Mesendoderm (in vitro differentiated cells): ENCODE results near the gene B3GALT6.

Experiments used
- DNase-seq: peaks from one replicate; pipeline ENCODE4 v3.0.0; 2013
- H2AK5ac ChIP-seq: 2 replicates; pipeline ENCODE4 v1.6.1; 2013; ENCODE audit warnings: low read length, inconsistent platforms
- H2BK120ac ChIP-seq: 2 replicates; pipeline ENCODE4 v1.6.1; 2013; ENCODE audit warnings: low read depth, mild to moderate bottlenecking, low read length, moderate library complexity, mixed read lengths
- H2BK15ac ChIP-seq: replicated peaks from 2 replicates; pipeline ENCODE4 v1.6.1; 2013; ENCODE audit warnings: low read depth, mild to moderate bottlenecking, moderate library complexity
- H2BK5ac ChIP-seq: 2 replicates; pipeline ENCODE4 v1.6.1; 2013; ENCODE audit warnings: low read length, inconsistent platforms
- H3K18ac ChIP-seq: 2 replicates; pipeline ENCODE4 v1.6.1; 2013; ENCODE audit warnings: mild to moderate bottlenecking, low read length, mixed read lengths
- H3K23ac ChIP-seq: one replicate; pipeline ENCODE4 v1.6.1; 2013; ENCODE audit warnings: low read length
- H3K27ac ChIP-seq: 2 replicates; pipeline ENCODE4 v1.5.1; 2013; ENCODE audit warnings: low read depth, mild to moderate bottlenecking, inconsistent platforms, low read length, moderate library complexity
- H3K27me3 ChIP-seq: 2 replicates; pipeline ENCODE4 v1.6.1; 2013; ENCODE audit warnings: low read length, control low read depth, mild to moderate bottlenecking, inconsistent platforms; ENCODE audit not compliant: insufficient read depth, poor library complexity
- H3K36me3 ChIP-seq: 2 replicates; pipeline ENCODE4 v1.6.1; 2013; ENCODE audit warnings: low read length, inconsistent platforms; ENCODE audit not compliant: control insufficient read depth, insufficient read depth
- H3K4ac ChIP-seq: one replicate; pipeline ENCODE4 v1.6.1; 2013; ENCODE audit warnings: low read depth, mild to moderate bottlenecking, low read length, moderate library complexity
- H3K4me1 ChIP-seq: 2 replicates; pipeline ENCODE4 v1.6.1; 2013; ENCODE audit warnings: low read depth, low read length, inconsistent platforms; ENCODE audit not compliant: control insufficient read depth
- H3K4me2 ChIP-seq: 2 replicates; pipeline ENCODE4 v1.6.1; 2013; ENCODE audit warnings: low read length
- H3K4me3 ChIP-seq: 2 replicates; pipeline ENCODE4 v1.5.1; 2013; ENCODE audit warnings: mild to moderate bottlenecking, low read length
- H3K56ac ChIP-seq: one replicate; pipeline ENCODE4 v1.6.1; 2013; ENCODE audit warnings: low read length
- H3K79me1 ChIP-seq: 2 replicates; pipeline ENCODE4 v1.6.1; 2013; ENCODE audit warnings: low read length, inconsistent platforms
- H3K79me2 ChIP-seq: 2 replicates; pipeline ENCODE4 v1.6.1; 2013; ENCODE audit warnings: mild to moderate bottlenecking, low read length; ENCODE audit not compliant: control insufficient read depth, insufficient read depth
- H3K9ac ChIP-seq: 2 replicates; pipeline ENCODE4 v1.6.1; 2013; ENCODE audit warnings: low read length, inconsistent platforms
- H4K5ac ChIP-seq: one replicate; pipeline ENCODE4 v1.6.1; 2013; ENCODE audit warnings: low read length
- H4K8ac ChIP-seq: one replicate; pipeline ENCODE4 v1.6.1; 2013; ENCODE audit warnings: low read depth, mild to moderate bottlenecking, control low read depth, low read length, moderate library complexity
- WGBS: extraction: QIAGEN DNeasy Blood & Tissue Kit; methylation state at CpG from one replicate; pipeline ENCODE4 v1.1.7; 2013; ENCODE audit warnings: low lambda C conversion rate, missing lambda C conversion rate; ENCODE audit not compliant: insufficient coverage; ENCODE audit errors: extremely low coverage; 5-methylcytosine and 5-hydroxymethylcytosine counted together

Gene B3GALT6

GRCh38 chr1:1264868-1265272 lies 32.8 kb downstream of the B3GALT6 start:
- no peak overlapping the region for H3K18ac ChIP-seq
- no peak overlapping the region for H2BK15ac ChIP-seq
- no peak overlapping the region for H4K8ac ChIP-seq
- peaks cover 12% of the 10 kb centered on the region for H3K36me3 ChIP-seq
- peaks cover 12% of the 10 kb centered on the region for H3K79me1 ChIP-seq
- peaks cover 8% of the 10 kb centered on the region for H3K79me2 ChIP-seq
- H3K56ac ChIP-seq = no peak overlapping the region
- H4K5ac ChIP-seq = no peak overlapping the region
- no peak overlapping the region for H3K4ac ChIP-seq
- no peak overlapping the region for H2BK120ac ChIP-seq
- H3K9ac ChIP-seq = no peak overlapping the region
- no peaks in the 10 kb centered on the region for H3K27me3 ChIP-seq
- no peak overlapping the region for H3K4me2 ChIP-seq
- H2BK5ac ChIP-seq = no peak overlapping the region
- WGBS = no CpG with 5 or more reads among the region's 10 CpGs
- no peaks in the 10 kb centered on the region for H3K4me1 ChIP-seq
- H2AK5ac ChIP-seq = no peak overlapping the region
- no peak overlapping the region for H3K4me3 ChIP-seq
- H3K23ac ChIP-seq = no peak overlapping the region
- peak; percentile 65 for DNase-seq
- H3K27ac ChIP-seq = no peak overlapping the region

- Histone ChIP-seq H2BK120ac (no peak overlapping the region), H3K4me3 (no peak overlapping the region), H3K79me1 (peaks cover 33% of the 10 kb centered on the region), H2BK15ac (no peak overlapping the region), H4K5ac (no peak overlapping the region), H3K56ac (no peak overlapping the region), H3K36me3 (peaks cover 4% of the 10 kb centered on the region), H4K8ac (no peak overlapping the region), H3K27ac (no peak overlapping the region), H3K23ac (no peak overlapping the region), H3K9ac (no peak overlapping the region), H3K27me3 (no peaks in the 10 kb centered on the region), H3K4ac (no peak overlapping the region), H2BK5ac (no peak overlapping the region), H3K4me2 (no peak overlapping the region), H2AK5ac (no peak overlapping the region), H3K4me1 (peaks cover 5% of the 10 kb centered on the region), H3K18ac (no peak overlapping the region), H3K79me2 (peaks cover 34% of the 10 kb centered on the region)
- DNase-seq = no peak
- WGBS = no CpG with 5 or more reads among the region's 39 CpGs
Measured at GRCh38 chr1:1267488-1268283, 35.6 kb downstream of the B3GALT6 start.

- no peak overlapping the region for H2BK15ac ChIP-seq
- H3K79me2 ChIP-seq = peaks cover 40% of the 10 kb centered on the region
- H3K4ac ChIP-seq = no peak overlapping the region
- peaks cover 1% of the 10 kb centered on the region for H3K36me3 ChIP-seq
- H3K79me1 ChIP-seq = peaks cover 36% of the 10 kb centered on the region
- H2BK5ac ChIP-seq = no peak overlapping the region
- no peak overlapping the region for H3K56ac ChIP-seq
- no peak overlapping the region for H2BK120ac ChIP-seq
- no peak for DNase-seq
- no peak overlapping the region for H3K4me2 ChIP-seq
- no peak overlapping the region for H3K27ac ChIP-seq
- H3K4me3 ChIP-seq = no peak overlapping the region
- no peak overlapping the region for H4K5ac ChIP-seq
- H3K27me3 ChIP-seq = no peaks in the 10 kb centered on the region
- H3K9ac ChIP-seq = no peak overlapping the region
- no peak overlapping the region for H4K8ac ChIP-seq
- H3K4me1 ChIP-seq = peaks cover 5% of the 10 kb centered on the region
- H2AK5ac ChIP-seq = no peak overlapping the region
- WGBS = no CpG with 5 or more reads among the region's 13 CpGs
- H3K18ac ChIP-seq = no peak overlapping the region
- no peak overlapping the region for H3K23ac ChIP-seq
Measured at GRCh38 chr1:1268284-1268682, 36.2 kb downstream of the B3GALT6 start.

GRCh38 chr1:1270813-1271212 lies 38.8 kb downstream of the B3GALT6 start:
- no CpG with 5 or more reads among the region's 7 CpGs for WGBS
- Histone ChIP-seq H4K8ac (no peak overlapping the region), H3K36me3 (peaks cover 1% of the 10 kb centered on the region), H3K79me1 (peaks cover 33% of the 10 kb centered on the region), H2BK120ac (no peak overlapping the region), H3K23ac (no peak overlapping the region), H2BK15ac (no peak overlapping the region), H3K27me3 (no peaks in the 10 kb centered on the region), H3K9ac (no peak overlapping the region), H2AK5ac (no peak overlapping the region), H3K18ac (no peak overlapping the region), H2BK5ac (no peak overlapping the region), H4K5ac (no peak overlapping the region), H3K4me1 (peaks cover 5% of the 10 kb centered on the region), H3K4ac (no peak overlapping the region), H3K4me2 (no peak overlapping the region), H3K56ac (peak overlapping the region; percentile 15), H3K27ac (no peak overlapping the region), H3K4me3 (no peak overlapping the region), H3K79me2 (peaks cover 41% of the 10 kb centered on the region)
- no peak for DNase-seq

- Histone ChIP-seq H3K23ac (peak overlapping the region; percentile 94), H3K27me3 (no peaks in the 10 kb centered on the region), H3K18ac (no peak overlapping the region), H2BK5ac (no peak overlapping the region), H2BK120ac (no peak overlapping the region), H3K79me1 (peaks cover 31% of the 10 kb centered on the region), H3K36me3 (peaks cover 1% of the 10 kb centered on the region), H3K4me2 (peak overlapping the region; percentile 84), H4K8ac (no peak overlapping the region), H4K5ac (no peak overlapping the region), H3K27ac (no peak overlapping the region), H3K56ac (peak overlapping the region; percentile 98), H2BK15ac (no peak overlapping the region), H3K4ac (no peak overlapping the region), H3K9ac (peak overlapping the region; percentile 96), H2AK5ac (peak overlapping the region; percentile 38), H3K4me3 (peak overlapping the region; percentile 95), H3K4me1 (peaks cover 5% of the 10 kb centered on the region), H3K79me2 (peaks cover 41% of the 10 kb centered on the region)
- no CpG with 5 or more reads among the region's 43 CpGs for WGBS
- no peak for DNase-seq
Measured at GRCh38 chr1:1272341-1273208, 40.5 kb downstream of the B3GALT6 start.
